Body of pancreas (tissue), 4 donors: Measurements from ENCODE around the gene HECW1. TPM values are rescaled to one million over a fixed set of nuclear protein-coding genes. Genes with fewer than 3 reads are reported as not detected.
"Not testable (repeated sequence)": the region's sequence is repeated elsewhere in the genome, so short reads cannot be mapped to it uniquely, and the experiment has no call there.

Source experiments
- ATAC-seq: fragments of 150-250 bp; one replicate; pipeline ENCODE4 v1.9.1; 2016
- DNase-seq, 4 donors: peaks; one replicate each; pipeline ENCODE4 v3.0.0-alpha.2; 2019
- H3K27ac ChIP-seq, 4 donors: fragments of 200-600 bp; sonication (generic); 1 replicate in 3 of 4; 2 replicates in 1 of 4; pipeline versions ENCODE4 v1.5.1 to v1.6.1; 2016 to 2019; ENCODE audit warnings: mild to moderate bottlenecking in 1 of 4, mixed read lengths in 1 of 4, moderate library complexity in 1 of 4
- H3K27me3 ChIP-seq, 2 donors: fragments of 200-600 bp; sonication (generic); one replicate each; pipeline ENCODE4 v1.6.0; 2016; ENCODE audit warnings: mild to moderate bottlenecking in 1 of 2
- H3K36me3 ChIP-seq, 2 donors: fragments of 200-600 bp; sonication (generic); replicated peaks in 1 of 2; 2 replicates each; pipeline ENCODE4 v1.5.1; 2016; ENCODE audit warnings: low read depth in 2 of 2; ENCODE audit not compliant: insufficient read depth in 1 of 2
- H3K4me1 ChIP-seq: fragments of 200-600 bp; sonication (generic); one replicate; pipeline ENCODE4 v1.6.0; 2016
- H3K4me3 ChIP-seq, 2 donors: fragments of 200-600 bp; sonication (generic); 1 replicate in 1 of 2; 2 replicates in 1 of 2; pipeline ENCODE4 v1.5.1; 2016 to 2019
- H3K9me3 ChIP-seq, 3 donors: fragments of 200-600 bp; sonication (generic); 1 replicate in 2 of 3; 2 replicates in 1 of 3; pipeline ENCODE4 v1.5.1; 2016
- POLR2A ChIP-seq, 3 donors: fragments of 450-650 bp; IDR thresholded peaks; one replicate each; pipeline ENCODE4 v1.6.1; 2016; ENCODE audit warnings: antibody characterized with exemption in 3 of 3, mild to moderate bottlenecking in 2 of 3
- WGBS, 2 donors: methylation state at CpG; one replicate each; pipeline ENCODE4 v1.1.5; 2017; 5-methylcytosine and 5-hydroxymethylcytosine counted together
- intact Hi-C: fragments of 100-400 bp; cut with DNase I; formaldehyde crosslinking; loops from one replicate; pipeline ENCODE4 v1.15.1; 2023
- total RNA-seq, 2 donors: library from RNA; depleted of rRNA; stranded (reverse); fragments of >200 nt; gene quantifications; one replicate each; pipeline ENCODE4 v1.1.0, GENCODE V29; 2016
- TF ChIP-seq, protein P1 (sequence below), 7 experiments: fragments of 450-650 bp in 4 of 7; fragments of 200-600 bp in 3 of 7; sonication (generic) in 3 of 7; IDR thresholded peaks; one replicate each; pipeline ENCODE4 v1.5.1; 2016 to 2019; ENCODE audit warnings: antibody characterized with exemption in 7 of 7

The HECW1 gene
- total RNA-seq, 2 donors from 2014 or later, result under 0.01 TPM; not detected in 1

DNA sequence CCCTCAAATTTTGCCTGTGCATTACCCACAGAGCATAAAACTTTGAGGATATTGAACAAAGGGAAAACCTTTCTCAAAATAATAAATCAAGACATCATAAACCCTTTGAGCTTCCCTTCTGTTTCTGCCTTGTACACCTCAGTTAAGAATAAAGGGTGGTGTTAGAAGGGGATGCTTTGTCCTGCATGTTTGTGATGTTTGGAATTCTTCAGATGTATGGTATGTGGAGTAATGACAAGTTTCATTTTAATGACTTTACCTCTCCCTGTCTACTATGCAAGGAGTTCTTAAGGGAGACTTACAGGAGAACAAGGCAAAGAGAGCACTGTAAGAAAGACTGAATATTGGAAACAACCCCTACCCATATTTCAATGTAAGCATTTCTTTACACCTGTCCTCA lies 99.2 kb downstream of the HECW1 start:
- no peak for TF ChIP-seq POLR2A (IDR thresholded peaks at IDR 0.05)
- TF ChIP-seq, protein P1, sequence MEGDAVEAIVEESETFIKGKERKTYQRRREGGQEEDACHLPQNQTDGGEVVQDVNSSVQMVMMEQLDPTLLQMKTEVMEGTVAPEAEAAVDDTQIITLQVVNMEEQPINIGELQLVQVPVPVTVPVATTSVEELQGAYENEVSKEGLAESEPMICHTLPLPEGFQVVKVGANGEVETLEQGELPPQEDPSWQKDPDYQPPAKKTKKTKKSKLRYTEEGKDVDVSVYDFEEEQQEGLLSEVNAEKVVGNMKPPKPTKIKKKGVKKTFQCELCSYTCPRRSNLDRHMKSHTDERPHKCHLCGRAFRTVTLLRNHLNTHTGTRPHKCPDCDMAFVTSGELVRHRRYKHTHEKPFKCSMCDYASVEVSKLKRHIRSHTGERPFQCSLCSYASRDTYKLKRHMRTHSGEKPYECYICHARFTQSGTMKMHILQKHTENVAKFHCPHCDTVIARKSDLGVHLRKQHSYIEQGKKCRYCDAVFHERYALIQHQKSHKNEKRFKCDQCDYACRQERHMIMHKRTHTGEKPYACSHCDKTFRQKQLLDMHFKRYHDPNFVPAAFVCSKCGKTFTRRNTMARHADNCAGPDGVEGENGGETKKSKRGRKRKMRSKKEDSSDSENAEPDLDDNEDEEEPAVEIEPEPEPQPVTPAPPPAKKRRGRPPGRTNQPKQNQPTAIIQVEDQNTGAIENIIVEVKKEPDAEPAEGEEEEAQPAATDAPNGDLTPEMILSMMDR (IDR thresholded peaks at IDR 0.05), result no peak
- intact Hi-C loops, result no loop called here
- ATAC-seq (no peak), DNase-seq (no peak)
- Histone ChIP-seq H3K27ac (no peak overlapping the region), H3K27me3 (no peaks in the 10 kb centered on the region), H3K9me3 (no peaks in the 10 kb centered on the region), H3K4me3 (no peak overlapping the region), H3K36me3 (no peaks in the 10 kb centered on the region), H3K4me1 (no peaks in the 10 kb centered on the region)

DNA sequence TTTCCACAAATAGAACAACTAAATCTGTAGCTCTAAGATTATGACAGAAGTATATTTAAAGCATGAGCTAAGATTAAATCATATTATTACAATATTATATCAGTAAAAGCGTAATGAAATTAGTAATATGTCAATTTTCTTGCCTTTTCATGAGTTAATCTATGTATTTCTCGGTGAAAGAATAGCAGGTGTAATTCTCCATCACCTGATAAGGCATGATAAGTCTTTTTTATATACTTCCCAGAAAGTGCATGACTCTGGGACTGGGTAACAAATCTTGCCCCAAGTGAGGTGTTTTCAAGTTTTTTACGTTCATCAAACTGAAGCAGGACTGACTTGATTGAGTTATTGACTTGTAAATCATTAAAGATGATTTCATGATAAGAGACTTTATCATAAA lies 100.5 kb downstream of the HECW1 start:
- Histone ChIP-seq H3K27ac (no peak overlapping the region), H3K36me3 (no peaks in the 10 kb centered on the region), H3K9me3 (no peaks in the 10 kb centered on the region), H3K4me1 (no peaks in the 10 kb centered on the region), H3K27me3 (no peaks in the 10 kb centered on the region), H3K4me3 (no peak overlapping the region)
- WGBS, 2 donors, result 43 to 47% methylated on average over 3 of the region's 3 CpGs
- no peak for DNase-seq
- TF ChIP-seq, protein P1 (IDR thresholded peaks at IDR 0.05), result no peak
- no peak for TF ChIP-seq POLR2A (IDR thresholded peaks at IDR 0.05)
- intact Hi-C loops, result no loop called here
- ATAC-seq, result no peak

DNA sequence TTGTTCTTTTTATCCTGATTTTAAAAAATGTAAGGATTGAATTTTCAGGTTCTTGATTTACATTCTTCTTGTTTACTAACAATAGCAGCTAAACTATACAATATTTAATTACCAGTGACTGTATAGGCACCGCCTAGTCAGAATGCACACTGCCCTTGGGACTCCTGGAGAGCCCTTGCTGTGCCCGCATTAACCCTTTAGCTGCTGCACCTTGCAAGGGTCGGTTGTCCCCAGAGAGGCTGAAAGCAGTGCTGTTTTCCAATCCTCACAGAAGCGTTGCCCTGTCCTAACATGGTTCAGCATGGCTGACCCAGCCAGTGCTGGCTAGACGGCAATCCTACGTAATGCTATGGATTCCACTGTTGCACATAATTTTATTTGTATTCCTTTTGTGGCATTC lies 102.6 kb downstream of the HECW1 start:
- 52 to 64% methylated on average over 6 of the region's 6 CpGs for WGBS, 2 donors
- DNase-seq, result no peak
- no peak overlapping the region for H3K27ac ChIP-seq
- H3K36me3 ChIP-seq, result no peaks in the 10 kb centered on the region
- H3K27me3 ChIP-seq, result no peaks in the 10 kb centered on the region
- no peaks in the 10 kb centered on the region for H3K4me1 ChIP-seq
- TF ChIP-seq, protein P1 (IDR thresholded peaks at IDR 0.05), result no peak
- TF ChIP-seq POLR2A (IDR thresholded peaks at IDR 0.05), result no peak
- ATAC-seq, result no peak
- H3K4me3 ChIP-seq, result no peak overlapping the region
- intact Hi-C loops, result no loop called here
- H3K9me3 ChIP-seq, result no peaks in the 10 kb centered on the region

DNA sequence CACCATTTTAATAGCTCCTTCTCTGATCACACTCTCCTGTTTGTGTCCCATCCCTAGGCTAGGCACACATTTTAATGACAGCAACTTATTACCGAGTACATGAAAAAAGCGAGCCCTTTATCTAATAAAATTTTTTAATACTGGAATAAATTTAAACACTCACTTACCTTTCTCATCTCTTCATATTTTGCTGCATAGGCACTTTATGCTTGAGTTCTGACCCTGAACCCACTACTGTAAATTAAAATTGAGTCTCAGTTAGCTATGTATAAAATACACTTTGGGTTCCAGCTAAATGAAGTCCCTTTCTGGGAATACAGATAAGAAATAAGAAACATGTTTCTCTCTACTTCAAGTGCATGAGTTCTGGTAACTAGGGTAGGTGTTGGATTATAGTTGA lies 104.6 kb downstream of the HECW1 start:
- H3K27ac ChIP-seq, result no peak overlapping the region
- ATAC-seq (no peak), DNase-seq (no peak)
- no peak overlapping the region for H3K4me3 ChIP-seq
- no peaks in the 10 kb centered on the region for H3K4me1 ChIP-seq
- TF ChIP-seq, protein P1 (IDR thresholded peaks at IDR 0.05), result no peak
- no peak for TF ChIP-seq POLR2A (IDR thresholded peaks at IDR 0.05)
- WGBS, 2 donors, result 89 to 94% methylated on average over 2 of the region's 2 CpGs
- H3K9me3 ChIP-seq, result no peaks in the 10 kb centered on the region
- no peaks in the 10 kb centered on the region for H3K27me3 ChIP-seq
- intact Hi-C loops, result no loop called here
- H3K36me3 ChIP-seq, result no peaks in the 10 kb centered on the region

DNA sequence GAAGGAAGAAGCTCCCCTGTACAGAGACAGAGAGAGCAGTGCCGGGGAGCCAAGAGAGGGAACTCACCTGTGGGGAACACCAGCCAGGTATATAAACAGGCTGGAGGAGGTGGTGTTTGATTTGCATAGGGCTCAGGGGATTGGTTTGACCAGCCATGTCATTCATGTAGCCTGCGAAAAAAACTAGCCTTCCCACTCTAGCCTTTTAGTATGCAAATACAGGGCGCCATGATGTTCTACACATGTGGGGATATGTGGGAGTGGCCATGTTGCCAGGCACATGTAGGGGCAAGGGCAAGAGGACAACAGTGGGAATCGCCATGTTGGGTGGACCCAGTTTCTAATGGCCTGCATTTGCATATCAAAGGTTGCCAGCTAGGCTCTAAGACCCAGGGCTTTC lies 106.5 kb downstream of the HECW1 start:
- H3K36me3 ChIP-seq, DNase-seq, H3K4me1 ChIP-seq, ATAC-seq, H3K9me3 ChIP-seq, intact Hi-C loops, H3K27me3 ChIP-seq, H3K4me3 ChIP-seq, H3K27ac ChIP-seq: not testable (repeated sequence)
- 67 to 82% methylated on average over 4 of the region's 4 CpGs for WGBS, 2 donors
